HG02870 (cell line): ENCODE results near the gene SMAD5.

ENCODE experiments used
- ATAC-seq: cut with Tn5 transposase; IDR thresholded peaks from one replicate; pipeline ENCODE4 v1.9.1; 2021; ENCODE audit warnings: mild to moderate bottlenecking, moderate library complexity; ENCODE audit not compliant: unreplicated experiment

Gene SMAD5

DNA sequence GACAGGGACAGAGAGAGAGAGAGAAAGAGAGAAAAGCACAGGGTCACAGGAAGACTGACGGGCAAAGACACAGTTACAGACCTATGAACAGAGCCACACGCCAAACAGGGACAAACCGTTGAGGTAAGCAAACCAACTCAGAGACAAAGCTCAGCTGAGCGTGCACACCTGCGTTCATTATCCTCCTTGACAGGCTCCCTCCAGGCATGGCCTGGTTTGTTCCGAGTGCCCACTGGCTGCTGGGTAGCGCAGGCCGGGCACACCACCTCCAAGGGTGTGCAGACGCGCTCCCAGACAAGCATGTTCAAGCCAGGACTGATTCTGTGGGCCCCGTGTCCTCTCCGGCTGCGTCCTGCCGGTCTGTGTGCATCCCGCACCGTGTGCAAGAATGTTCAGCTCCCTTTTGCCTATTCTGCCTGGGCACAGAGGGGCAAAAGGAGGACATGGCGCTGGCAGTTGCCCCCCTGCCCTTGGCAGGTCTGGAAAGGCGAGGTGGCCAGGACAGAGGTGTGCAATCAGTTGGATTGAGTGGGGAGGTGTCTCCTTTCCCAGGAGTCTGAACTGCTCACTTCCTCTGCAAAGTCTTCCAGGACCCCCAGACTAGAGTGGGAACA is 60.8 kb downstream of the SMAD5 start:
- no peak for ATAC-seq

DNA sequence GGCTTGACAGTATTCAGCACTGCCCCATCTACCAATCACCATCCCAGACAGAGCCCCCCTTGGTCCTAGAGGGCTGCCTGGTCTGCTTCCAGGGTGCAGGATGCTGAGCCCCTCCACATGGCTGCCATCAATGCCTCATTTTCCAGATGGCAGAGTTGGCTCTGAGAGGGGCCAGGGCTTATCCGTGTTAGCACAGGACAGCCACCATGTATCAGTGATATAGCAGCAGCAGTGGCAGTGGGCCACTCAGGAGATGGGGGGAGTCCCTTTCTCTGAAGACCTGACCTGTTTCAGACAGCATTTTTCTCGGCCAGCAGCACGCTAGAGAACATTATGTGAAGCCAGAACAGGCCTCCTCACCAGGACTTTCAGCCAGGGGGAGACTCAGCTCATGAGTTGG is 61.9 kb downstream of the SMAD5 start:
- no peak for ATAC-seq

DNA sequence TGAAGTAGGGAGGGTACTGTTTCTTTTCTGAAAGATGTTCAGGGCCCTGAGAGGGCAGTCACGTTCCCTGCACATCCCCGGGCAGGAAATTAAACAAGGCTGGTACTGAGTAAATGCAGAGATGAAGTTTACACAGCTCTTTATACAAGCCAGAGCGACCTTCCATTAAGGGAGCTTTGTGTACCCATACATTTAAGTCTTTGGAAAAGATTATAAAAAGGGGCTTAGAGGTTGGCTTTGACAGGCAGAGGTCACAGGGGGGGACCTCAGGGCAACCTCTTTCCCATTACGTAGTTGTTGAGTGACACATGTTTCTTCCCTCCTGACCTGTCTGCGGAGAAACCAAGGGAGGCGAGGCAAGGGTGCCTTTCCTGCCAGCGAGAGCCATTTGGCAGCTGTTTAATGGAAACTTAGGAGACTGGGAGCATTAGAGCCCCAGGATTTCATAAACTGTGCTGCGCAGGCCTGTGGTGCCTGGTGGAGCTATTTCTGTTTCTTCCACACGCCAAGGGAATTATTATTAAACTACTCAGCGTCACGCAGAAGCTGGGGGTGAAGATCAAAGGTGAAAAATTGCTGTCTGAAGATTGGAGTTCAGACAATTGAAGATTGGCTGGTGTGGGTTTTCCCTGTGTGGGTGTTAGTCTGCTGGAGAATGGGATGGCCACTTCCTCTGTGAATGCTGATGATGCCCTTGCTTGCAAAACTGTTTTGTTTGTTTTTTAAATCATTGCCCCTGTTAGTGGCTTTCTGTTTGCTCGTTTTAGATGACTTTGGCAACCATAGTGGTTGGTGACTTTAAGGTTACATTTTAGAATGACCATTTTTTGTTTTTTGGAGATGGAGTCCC is 63.6 kb downstream of the SMAD5 start:
- ATAC-seq = no peak

DNA sequence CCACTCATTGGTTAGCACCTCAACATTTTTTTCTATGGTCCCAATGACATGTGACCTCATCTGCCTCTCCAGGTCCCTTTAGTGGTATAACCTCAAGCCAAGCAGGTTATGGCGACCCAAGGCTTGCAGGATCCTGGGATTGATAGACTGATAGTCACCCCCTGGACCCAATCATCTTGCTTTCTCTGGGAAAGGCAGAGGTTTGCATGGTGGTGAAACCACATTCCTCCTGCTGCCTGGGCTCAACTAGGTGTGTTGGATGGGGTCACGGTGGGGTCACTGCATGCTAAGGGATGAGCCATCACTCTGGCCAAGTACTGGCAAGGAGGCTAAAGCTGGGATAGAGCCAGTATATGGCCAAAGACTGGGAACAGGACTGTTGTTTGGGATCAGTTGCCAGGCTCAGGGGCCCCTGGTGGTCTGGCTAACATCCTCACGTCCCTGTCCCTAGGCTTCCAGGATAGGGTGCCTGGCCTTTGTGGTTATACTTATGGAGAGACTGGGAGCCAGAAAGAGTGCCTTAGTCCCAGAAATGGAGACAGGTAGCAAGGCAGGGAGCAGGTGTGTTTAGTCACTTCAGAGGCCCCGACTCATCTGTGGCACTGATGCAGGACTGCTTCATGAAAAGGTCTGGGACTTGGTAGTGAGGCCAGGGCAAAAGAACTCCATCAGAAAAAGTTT is 65.0 kb downstream of the SMAD5 start:
- no peak for ATAC-seq

DNA sequence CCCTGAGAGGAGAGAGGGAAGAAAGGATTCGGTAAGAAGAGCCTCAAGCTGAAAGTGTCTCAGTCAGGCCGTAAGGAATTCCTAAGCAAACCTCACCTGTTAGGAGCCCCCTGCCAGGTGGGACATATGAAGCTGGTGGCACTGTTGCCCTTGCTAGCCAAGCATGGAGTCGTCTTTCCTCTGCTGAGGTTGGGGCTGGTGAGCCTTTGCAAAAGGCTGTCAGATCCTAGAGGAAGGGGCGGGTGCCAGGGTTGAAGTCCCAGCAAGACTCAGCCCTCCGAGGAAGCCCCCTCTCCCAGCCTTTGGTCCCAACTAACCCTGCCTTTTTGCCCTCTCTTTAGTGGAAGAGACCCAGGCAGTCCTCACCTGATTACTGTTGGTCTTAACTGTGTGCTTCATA is 65.8 kb downstream of the SMAD5 start:
- no peak for ATAC-seq

DNA sequence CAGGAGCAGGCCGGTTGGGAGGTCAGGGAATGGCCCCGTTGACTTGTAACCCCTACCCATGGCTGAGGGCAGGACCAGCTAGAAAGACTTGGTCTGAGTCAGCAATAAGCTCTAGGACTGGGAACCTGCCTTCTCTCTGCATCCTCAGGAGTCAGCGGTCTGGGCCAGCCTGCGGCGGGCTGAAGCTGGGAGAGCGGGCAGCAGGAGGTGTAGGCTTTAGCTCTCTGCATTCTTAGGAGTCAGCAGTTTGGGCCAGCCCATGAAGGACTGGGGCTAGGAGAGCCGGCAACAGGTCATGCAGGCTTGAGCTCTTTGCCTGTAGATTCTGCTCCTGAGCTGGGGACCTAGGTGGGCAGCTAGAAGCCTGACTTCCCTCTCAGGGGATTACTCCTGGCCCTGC is 66.8 kb downstream of the SMAD5 start:
- ATAC-seq = no peak

DNA sequence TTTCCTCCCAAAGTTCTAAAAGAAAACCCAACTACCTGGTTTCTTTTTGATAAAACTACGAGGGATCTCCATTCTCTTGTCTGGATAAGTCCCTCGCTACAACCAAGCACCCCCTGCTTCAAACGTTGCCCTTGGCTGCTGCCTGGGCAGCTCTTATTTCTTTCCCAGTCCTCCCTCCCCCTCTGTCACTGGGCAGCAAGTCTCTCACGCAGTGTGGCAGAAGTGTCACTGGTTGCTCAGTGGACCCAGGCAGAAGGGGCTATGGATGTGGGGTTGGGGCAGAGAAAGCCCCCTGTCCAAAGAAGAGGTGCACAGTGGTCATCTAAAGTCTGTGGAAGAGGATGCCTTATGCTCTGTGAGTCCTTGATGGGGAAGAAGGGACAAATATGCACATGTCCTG is 67.5 kb downstream of the SMAD5 start:
- no peak for ATAC-seq

DNA sequence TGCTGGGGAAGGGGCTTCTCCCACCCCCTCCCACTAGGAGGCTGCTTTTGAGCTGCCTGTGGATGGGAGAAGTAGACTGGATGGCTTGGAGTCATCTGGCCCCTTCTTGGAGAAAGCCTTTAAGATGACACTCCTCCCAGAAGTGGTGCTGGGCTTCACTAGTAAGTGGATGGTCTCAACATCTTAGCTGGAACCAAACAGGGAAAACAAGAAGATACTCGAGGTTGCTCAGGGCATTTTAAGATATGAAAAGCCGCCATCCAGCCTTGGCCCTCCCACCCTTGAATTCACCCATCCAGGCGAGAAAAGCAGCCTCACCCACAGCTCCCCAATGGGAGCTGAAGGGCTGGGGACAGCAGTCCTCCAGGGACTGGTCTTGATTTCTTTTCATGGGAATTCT is 68.1 kb downstream of the SMAD5 start:
- ATAC-seq = no peak

DNA sequence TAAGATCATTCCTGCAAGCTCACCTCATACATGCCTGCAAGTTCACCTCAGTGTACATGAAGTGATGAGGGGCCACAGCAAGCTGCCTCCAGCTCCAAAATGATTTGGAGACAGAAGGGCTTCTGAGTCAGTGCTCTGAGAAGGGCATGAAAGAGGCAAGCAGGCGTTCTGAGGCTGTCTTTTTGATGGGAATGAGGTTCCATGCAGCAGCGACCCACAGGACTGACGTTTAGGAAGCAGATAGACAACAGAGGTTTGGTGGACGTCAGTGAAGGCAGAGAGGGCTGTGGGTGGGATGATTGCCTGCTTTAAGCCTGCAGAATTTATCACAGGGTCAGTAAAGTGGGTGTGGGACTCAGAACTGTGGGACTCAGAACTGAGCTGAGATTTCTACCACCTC is 69.2 kb downstream of the SMAD5 start:
- ATAC-seq = no peak

DNA sequence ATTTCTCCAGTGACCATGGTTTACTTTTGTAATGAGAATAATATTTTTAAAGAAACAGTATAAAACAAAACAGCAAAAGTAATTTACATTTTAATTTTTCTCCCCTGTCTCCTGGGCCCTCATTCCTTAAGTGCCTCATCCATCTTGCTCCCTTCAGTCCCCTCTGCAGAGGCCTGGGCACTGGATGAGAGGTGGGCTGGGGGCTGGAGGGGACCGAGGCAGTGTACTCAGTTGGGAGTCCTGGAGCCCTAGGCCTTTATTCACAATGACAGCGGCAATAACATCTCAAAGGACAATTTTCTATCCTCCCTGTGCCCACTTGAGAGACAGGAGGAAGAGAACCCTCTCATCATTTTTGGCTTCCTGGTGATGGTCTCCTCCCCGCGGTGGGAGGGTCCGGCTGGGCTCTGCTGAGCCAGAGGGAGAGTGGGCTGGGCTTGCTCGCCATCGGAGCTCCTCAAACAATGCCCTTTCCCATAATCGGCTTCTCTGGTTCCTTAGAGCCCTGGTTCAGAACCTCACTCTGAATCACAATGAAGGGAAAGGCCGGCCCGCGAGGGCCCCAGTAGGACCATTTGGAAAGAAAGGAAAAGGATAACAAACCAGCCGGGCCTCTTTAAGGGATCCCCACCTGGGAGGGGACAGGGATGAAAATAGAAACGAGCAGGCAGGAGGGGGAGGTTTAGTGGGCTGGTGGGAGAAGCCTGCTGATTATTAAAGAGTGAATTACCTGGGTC is 70.0 kb downstream of the SMAD5 start:
- ATAC-seq = no peak

DNA sequence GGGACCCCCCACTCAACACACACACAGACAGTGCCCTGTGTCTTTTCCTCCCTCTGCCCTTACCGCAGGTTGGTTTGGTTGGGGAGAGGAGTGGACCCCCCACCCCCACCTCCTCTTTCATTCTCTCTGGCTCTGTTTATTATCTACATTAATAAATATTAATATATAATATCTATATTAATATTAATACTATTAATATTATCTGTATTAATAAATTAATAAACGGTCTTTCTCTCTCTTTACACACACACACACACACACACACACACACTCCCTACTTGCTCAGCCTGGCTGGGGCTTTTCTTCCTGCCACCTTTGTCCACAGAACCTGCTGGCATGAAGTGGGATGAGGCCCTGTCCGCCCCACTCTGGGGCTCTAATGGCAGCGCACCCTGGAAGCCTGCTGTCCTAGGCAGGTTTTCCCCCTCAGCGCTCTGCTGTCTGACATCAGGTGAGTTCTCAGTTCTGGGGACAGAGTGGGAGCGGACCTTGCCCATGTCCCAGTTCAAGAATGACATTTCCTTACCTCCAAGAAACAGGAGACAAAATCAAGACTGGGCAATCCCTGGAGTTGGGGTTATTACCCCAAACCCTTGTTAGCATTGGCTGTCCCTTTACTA is 70.8 kb downstream of the SMAD5 start:
- no peak for ATAC-seq

DNA sequence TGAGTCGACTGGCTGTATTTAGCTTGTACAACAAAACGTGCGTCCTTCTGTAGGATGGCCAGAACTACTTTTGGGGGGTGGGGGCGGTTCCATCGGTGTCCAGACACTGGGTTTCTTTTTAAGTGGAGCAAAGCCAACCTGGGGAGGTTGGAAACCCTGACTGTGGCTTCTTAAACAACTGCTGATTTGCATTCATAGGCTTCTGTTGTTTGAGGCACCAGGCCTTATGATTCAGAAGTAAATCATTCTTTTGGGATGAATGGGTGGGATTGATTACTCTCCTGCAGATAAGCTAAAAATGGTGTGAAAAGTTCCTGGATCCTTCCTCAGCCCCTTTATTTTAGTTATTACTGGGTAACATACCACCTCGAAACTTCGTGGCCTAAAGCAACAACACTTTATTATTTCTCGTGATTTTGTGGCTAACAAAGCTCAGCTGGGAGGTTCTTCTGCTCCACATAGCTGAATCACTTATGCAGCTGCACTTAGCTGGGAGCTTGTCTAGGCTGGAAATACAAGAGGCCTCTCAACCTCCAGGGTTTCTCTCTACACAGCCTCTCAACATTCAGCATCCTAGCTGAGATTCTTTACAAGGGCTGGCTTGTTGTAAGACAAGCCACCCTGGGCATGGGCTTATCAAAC is 72.5 kb downstream of the SMAD5 start:
- ATAC-seq = no peak

DNA sequence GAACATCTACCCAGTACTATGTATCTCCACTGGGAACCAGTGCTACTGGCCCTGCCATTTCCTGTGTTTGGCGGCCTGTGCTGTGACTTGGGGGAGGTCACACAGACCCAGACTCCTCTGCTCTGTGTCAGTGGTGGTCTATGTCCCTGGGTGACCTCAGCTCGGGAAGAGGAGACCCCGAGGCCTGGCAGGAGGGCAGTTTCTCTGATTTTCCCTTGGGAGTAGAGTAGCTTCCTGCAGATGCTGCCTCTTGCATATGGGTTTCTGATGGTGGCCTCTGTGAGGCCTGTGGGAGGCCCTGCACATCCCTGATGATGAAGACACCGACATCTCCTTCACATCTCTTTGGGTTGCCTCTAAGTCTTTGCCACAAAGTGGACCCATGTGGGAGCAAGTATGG is 73.3 kb downstream of the SMAD5 start:
- no peak for ATAC-seq

DNA sequence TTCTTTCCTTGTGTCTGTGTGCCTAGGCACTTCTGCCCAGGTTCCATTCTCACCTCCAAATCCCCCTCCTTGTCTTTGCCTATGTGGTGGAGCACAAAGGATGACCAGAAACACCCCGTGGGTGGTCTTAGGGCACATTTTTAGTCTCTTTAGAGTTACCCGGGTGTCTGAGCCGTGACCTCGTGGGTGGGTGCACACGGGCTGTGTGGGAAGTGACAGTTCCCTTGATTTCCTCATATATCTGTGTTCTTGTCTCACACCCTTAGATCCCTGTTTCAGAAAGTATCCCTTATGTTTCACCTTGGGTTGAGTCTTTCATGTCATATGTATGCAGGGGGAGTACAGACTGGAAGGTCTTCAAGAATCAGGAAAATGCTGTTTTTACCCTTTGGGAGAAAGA is 73.7 kb downstream of the SMAD5 start:
- no peak for ATAC-seq

DNA sequence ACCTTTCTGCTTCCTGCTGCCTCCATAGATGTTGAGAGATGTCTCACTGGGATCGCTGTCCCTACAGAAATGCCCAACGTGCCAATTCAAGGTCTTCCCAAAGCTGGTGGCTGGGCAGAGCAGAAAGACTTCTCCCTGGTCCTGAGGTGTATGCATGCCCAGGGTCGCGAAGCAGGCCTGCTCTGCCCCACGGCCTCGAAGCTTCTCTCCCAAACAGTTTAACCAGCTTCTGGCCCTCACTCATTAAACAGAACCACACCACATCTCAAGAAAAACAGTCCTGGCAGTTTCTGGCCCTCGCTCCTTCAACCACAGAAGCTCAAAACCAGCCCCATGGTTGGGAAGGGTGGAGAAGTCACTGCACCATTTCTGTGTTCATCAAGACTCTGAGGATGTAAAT is 75.0 kb downstream of the SMAD5 start:
- no peak for ATAC-seq

DNA sequence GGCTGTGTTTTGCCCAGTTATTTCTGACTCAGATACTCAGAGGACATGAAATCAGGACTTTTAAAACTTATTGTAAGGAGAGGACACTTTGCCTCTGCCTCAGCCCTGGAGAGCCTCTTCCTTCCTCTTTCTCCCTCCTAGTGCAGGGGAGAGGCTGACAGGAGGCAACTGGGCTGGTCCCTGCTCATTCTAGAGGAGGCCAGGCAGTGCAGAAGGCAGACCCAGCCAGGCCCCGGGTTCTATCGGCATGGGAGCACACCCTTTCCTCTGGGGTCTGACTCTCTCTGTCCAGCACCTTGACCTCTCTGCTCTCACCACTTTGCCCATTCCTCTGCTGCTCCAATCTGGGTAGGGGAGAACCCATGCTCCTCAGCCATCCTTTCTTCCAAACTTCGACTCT is 76.3 kb downstream of the SMAD5 start:
- ATAC-seq = no peak

DNA sequence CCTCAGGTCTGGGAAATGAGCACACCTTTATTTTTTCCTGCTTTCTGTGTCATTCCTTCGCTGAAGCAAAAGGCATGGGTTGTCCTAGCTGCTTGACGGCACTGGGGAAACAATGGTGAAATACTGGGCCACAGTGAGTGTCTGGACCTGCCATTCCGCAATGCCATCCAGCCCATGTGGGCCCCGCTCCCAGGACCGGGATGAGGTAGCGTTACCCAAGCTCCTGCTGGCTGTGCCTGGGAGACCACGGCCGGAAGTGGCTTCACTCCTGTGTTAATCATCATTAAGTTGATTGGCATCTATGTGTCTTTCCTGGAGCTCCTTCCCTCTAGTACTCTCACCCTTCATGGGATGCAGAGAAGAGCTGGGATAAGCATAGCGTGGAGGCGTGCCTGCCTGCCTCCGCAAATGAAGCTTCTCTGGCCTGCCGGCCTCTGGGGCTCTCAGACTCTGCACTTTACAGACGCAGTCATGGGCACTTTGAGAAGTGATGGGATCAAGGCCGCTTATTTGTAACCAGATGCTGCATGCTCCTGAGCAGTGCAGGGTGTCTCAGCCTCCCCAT is 76.8 kb downstream of the SMAD5 start:
- no peak for ATAC-seq

DNA sequence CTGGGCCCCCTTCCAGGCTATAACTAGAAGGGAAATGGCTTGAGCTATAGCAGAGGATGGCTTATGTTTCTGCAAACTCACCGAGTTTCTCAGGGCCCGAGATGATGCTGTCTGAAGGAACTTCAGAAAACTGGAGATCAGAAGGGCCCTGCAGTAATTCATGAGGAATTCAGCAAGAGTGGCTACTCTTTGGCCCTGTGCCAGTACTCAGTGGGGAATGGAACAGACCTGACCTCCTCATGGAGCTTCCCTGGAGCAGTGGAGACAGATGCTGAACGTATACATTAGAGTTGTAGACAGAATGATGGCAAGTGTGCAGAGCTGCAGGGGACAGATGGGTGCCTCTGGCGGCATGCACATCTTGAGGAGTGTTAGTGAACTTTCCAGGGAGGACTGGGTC is 77.6 kb downstream of the SMAD5 start:
- no peak for ATAC-seq

DNA sequence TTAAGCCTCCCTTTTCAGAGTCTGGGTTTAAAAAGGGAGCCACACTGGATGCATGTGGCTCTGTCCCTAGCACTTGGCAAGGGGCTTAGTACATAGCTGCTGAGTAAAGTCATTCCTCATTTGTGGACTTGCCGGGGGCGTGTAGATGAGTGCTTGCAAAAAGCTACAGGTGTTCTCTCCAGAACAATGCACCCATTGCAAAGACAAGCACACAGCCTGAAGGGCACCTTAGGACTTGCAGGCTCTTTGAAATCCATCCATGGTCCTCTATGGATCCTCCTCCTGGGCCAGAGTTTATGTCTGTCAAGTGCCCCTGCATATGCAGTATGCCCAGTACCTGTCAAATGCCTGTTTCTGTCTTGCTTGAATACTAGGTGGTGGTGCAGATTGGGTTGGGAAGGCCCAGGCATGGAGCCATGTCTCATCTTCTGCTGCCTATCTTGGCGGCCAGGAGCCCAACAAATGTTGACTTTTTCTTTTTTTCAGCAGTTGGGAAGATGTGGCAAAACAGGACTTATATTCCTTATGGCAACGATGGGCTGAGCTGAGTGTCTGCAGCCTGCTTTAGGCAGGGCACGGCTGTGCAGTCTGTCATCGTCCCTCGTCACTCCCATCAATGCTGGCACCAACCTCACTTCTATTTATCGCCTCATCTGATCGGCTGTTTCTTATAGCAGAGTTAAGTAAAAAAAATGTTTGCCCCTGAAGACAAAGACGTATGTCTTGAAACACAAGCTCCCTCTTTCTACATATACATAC is 78.8 kb downstream of the SMAD5 start:
- no peak for ATAC-seq
